Small intestine (tissue), 7 donors: ENCODE results near the gene DRD1. TPM values are rescaled to one million over a fixed set of nuclear protein-coding genes. Genes with fewer than 3 reads are reported as not detected.
"Not testable (repeated sequence)": the region's sequence is repeated elsewhere in the genome, so short reads cannot be mapped to it uniquely, and the experiment has no call there.

Source experiments
- DNase-seq, 2 donors: peaks; one replicate each; pipeline versions ENCODE4 v3.0.0 to v3.0.0-alpha.2; 2013
- FAIRE-seq: peaks from 2 replicates; lab custom pipeline; 2012; peaks lifted over from hg19 to GRCh38; lab: Jason Lieb, UNC
- H3K27ac ChIP-seq, 3 donors: one replicate each; pipeline ENCODE4 v1.5.1; 2013; ENCODE audit warnings: low read length in 2 of 3, mild to moderate bottlenecking in 2 of 3, control low read depth in 1 of 3, inconsistent platforms in 1 of 3, low read depth in 1 of 3, moderate library complexity in 1 of 3
- H3K27me3 ChIP-seq, 3 donors: one replicate each; pipeline ENCODE4 v1.6.1; 2013; ENCODE audit warnings: low read length in 3 of 3, inconsistent platforms in 1 of 3; ENCODE audit not compliant: control insufficient read depth in 3 of 3, insufficient read depth in 3 of 3
- H3K36me3 ChIP-seq, 3 donors: one replicate each; pipeline ENCODE4 v1.6.1; 2013; ENCODE audit warnings: low read length in 3 of 3, inconsistent platforms in 1 of 3, low read depth in 1 of 3, mild to moderate bottlenecking in 1 of 3, moderate library complexity in 1 of 3; ENCODE audit not compliant: control insufficient read depth in 3 of 3, insufficient read depth in 2 of 3
- H3K4me1 ChIP-seq, 3 donors: one replicate each; pipeline ENCODE4 v1.6.1; 2013; ENCODE audit warnings: low read length in 2 of 3, inconsistent platforms in 1 of 3, low read depth in 1 of 3, mild to moderate bottlenecking in 1 of 3, moderate library complexity in 1 of 3; ENCODE audit not compliant: control insufficient read depth in 3 of 3, insufficient read depth in 2 of 3
- H3K4me3 ChIP-seq, 3 donors: one replicate each; pipeline ENCODE4 v1.5.1; 2013; ENCODE audit warnings: low read length in 3 of 3, control low read depth in 1 of 3, inconsistent platforms in 1 of 3, low read depth in 1 of 3, mild to moderate bottlenecking in 1 of 3, moderate library complexity in 1 of 3
- H3K9me3 ChIP-seq, 2 donors: one replicate each; pipeline ENCODE4 v1.6.1; 2013; ENCODE audit warnings: low read depth in 1 of 2, low read length in 1 of 2; ENCODE audit not compliant: control insufficient read depth in 2 of 2, insufficient read depth in 1 of 2
- WGBS, 3 donors: extraction: QIAGEN DNeasy Blood & Tissue Kit; methylation state at CpG; one replicate each; pipeline ENCODE4 v1.1.7; 2013; 5-methylcytosine and 5-hydroxymethylcytosine counted together
- polyA plus RNA-seq, 4 donors: library from polyadenylated mRNA; stranded (reverse) in 3 of 4; unstranded in 1 of 4; fragments of 200-250 nt in 3 of 4; fragments of 120-200 nt in 1 of 4; gene quantifications; one replicate each; pipeline versions ENCODE4 v1.2.1 to v1.2.3, GENCODE V29; 2013
- donor health status: healthy with polysubstance abuse.
- donor health status: control.
- donor health status: control.
- donor health status: Bipolar disorder and iron deficiency.
- donor health status: healthy.

Gene DRD1
- polyA plus RNA-seq, 4 donors = 0.07 to 0.22 TPM; not detected in 2

DNA sequence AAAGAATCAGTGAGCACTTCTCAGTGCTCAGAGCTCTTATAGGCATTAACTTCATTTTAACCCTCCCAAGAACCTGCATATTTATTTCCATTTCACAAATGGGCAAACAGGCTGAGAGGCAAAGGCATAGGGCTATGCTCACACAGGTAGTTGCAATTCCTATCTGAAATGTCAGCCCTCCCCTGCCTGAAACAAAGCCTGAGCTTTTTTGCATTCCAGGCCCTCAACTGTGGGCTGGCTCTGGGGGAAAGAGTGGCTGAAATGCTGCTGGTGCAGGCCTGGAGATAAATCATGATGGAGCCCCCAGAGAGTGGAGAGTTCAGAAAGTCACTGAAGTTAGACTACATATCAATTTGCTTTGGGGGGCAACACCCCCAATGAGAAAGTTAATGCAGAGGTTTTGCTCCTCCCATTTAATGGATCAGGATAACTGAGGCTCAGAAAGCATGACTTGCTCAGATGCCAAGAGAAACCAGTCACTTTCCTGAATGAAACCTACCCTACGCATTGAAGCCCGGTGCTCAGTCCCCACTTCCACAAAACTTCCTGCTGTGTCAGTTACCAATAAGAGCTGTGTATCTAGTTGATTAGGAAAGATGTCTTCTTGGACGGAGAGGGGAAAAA lies 5.6 kb downstream of the DRD1 start:
- Histone ChIP-seq H3K27ac (no peak overlapping the region), H3K4me3 (no peak overlapping the region), H3K27me3 (peaks cover 0 to 16% (median 12%) of the 10 kb centered on the region in 3 donors), H3K36me3 (no peaks in the 10 kb centered on the region), H3K4me1 (no peaks in the 10 kb centered on the region), H3K9me3 (no peaks in the 10 kb centered on the region)
- FAIRE-seq (no peak), DNase-seq (no peak)
- WGBS, 3 donors = 77 to 85% (median 84%) methylated on average over 3 of the region's 3 CpGs

DNA sequence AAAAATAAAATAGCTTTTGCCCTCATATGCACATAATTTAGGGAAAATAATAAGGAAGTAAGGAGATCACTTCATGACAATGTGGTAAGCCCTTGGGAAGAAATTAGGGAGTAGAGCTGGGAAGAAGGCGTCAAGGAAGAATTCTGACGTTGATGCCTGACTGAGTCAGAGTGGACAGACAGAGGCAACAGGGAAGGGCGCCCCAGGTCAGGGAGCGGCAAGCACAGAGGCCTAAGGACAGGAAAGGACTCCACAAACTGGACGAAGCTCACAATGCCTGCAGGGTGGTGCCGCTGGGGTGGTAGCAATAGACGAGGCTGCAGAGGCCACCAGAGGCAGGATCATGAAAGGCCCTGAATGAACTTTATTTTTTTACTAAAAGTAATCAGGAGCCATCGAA lies 7.6 kb downstream of the DRD1 start:
- no peaks in the 10 kb centered on the region for H3K36me3 ChIP-seq
- no peak overlapping the region for H3K4me3 ChIP-seq
- H3K4me1 ChIP-seq = no peaks in the 10 kb centered on the region
- WGBS, 3 donors = 68 to 80% (median 72%) methylated on average over 8 of the region's 8 CpGs
- no peak overlapping the region for H3K27ac ChIP-seq
- FAIRE-seq (no peak), DNase-seq (no peak)
- H3K27me3 ChIP-seq = peaks cover 0 to 2% (median 0%) of the 10 kb centered on the region in 3 donors
- H3K9me3 ChIP-seq = no peaks in the 10 kb centered on the region

DNA sequence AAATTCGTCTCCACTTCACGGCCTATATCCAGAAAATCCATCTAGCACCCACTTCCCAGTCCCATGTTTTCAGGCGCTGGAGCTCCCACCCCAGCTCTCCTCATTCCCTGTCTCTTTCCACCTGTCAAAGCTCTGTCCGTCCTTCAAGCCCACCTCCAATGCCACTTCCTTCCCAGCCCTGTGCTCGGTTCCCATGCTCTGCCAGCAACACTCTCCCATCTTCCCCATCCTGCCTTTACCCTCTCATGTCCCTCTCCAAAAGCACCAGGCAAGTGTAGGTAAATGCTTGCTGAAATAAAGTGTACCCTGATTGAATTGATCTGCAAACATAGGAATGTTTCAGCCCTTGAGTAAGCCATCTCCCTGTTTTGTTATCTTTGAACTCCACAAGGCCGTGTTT lies 9.2 kb downstream of the DRD1 start:
- FAIRE-seq (no peak), DNase-seq (no peak)
- Histone ChIP-seq H3K4me1 (no peaks in the 10 kb centered on the region), H3K27ac (no peak overlapping the region), H3K4me3 (no peak overlapping the region), H3K27me3 (peaks cover 0 to 2% (median 0%) of the 10 kb centered on the region in 3 donors), H3K9me3 (no peaks in the 10 kb centered on the region), H3K36me3 (no peaks in the 10 kb centered on the region)
- WGBS, 3 donors = 60 to 74% (median 65%) methylated on average over 6 of the region's 6 CpGs

DNA sequence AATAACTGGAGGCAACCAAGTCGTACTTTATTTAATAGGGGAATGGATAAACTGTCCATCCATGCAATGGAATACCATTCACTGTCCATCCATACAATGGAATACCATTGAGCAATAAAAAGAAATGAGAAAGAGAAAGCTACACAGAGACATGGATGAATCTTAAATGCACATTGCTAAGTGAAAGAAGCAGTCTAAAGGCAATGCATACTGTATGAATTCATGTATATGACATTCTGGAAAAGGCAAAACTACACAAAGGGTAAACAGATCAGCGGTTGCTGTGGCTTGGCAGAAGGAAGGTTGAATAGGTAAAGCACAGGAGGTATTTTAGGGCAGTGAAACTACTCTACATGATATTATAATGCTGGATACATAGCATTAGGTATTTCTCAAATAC lies 16.2 kb downstream of the DRD1 start:
- Histone ChIP-seq H3K27me3 (no peaks in the 10 kb centered on the region), H3K27ac (no peak overlapping the region), H3K9me3 (peaks cover 0 to 4% of the 10 kb centered on the region in 2 donors), H3K36me3 (no peaks in the 10 kb centered on the region), H3K4me3 (no peak overlapping the region), H3K4me1 (no peaks in the 10 kb centered on the region)
- 63 to 81% (median 68%) methylated on average over 2 of the region's 2 CpGs for WGBS, 3 donors
- FAIRE-seq (no peak), DNase-seq (no peak)

DNA sequence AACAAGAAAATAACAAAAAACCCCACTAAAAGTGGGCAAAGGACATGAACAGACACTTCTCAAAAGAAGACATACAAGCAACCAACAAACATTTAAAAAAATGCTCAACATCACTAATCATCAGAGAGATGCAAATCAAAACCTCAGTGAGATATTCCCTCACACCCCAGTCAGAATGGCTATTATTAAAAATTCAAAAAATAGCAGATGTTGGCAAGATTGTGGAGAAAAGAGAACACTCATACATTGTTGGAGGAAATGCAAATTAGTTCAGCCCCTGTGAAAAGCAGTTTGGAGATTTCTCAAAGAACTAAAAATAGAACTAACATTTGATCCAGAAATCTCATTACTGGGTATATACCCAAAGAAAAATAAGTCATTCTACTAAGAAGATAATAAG lies 19.4 kb downstream of the DRD1 start:
- DNase-seq, H3K9me3 ChIP-seq, FAIRE-seq, H3K27me3 ChIP-seq, H3K4me3 ChIP-seq, H3K27ac ChIP-seq, H3K4me1 ChIP-seq, H3K36me3 ChIP-seq: not testable (repeated sequence)

DNA sequence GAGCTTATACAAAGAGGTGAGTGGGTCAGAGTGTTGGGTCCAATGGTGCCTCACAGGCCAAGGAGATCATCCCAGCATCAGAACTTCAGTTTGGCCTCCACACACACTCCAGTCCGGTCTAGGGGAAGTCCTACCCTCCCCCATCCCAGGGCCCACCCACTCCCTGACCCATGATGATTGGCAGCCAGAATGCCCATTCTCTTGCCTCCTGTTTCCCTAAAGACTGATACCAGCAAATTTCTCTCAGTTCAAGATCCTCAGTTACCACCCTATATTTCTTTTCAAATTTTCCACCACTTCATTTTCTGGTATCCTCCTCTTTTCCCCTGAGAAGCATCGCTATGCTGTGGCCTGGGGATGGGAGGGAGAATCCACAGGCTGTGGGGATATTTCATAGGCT lies 21.9 kb downstream of the DRD1 start:
- 72 to 80% (median 78%) methylated on average over 2 of the region's 2 CpGs for WGBS, 3 donors
- H3K9me3 ChIP-seq = no peaks in the 10 kb centered on the region
- FAIRE-seq = no peak
- H3K4me3 ChIP-seq = no peak overlapping the region
- H3K36me3 ChIP-seq = no peaks in the 10 kb centered on the region
- no peak overlapping the region for H3K27ac ChIP-seq
- H3K4me1 ChIP-seq = no peaks in the 10 kb centered on the region
- DNase-seq = no peak
- H3K27me3 ChIP-seq = no peaks in the 10 kb centered on the region

DNA sequence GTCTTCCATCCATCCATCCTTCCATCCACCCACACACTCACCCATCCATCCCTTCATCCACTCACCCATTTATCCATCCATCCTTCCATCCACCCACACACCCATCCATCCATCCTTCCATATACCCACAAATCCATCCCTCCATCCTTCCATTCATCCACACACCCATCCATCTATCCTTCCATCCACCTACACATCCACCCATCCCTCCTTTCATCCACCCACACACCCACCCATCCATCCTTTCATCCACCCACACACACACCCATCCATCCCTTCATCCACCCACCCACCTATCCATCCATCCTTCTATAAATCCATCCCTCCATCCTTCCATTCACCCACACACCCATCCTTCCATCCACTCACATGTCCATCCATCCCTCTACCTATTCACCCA lies 23.6 kb downstream of the DRD1 start:
- H3K4me3 ChIP-seq = no peak overlapping the region
- no peaks in the 10 kb centered on the region for H3K4me1 ChIP-seq
- DNase-seq (no peak), FAIRE-seq (no peak)
- no peaks in the 10 kb centered on the region for H3K9me3 ChIP-seq
- H3K27ac ChIP-seq = no peak overlapping the region
- no peaks in the 10 kb centered on the region for H3K27me3 ChIP-seq
- H3K36me3 ChIP-seq = no peaks in the 10 kb centered on the region

DNA sequence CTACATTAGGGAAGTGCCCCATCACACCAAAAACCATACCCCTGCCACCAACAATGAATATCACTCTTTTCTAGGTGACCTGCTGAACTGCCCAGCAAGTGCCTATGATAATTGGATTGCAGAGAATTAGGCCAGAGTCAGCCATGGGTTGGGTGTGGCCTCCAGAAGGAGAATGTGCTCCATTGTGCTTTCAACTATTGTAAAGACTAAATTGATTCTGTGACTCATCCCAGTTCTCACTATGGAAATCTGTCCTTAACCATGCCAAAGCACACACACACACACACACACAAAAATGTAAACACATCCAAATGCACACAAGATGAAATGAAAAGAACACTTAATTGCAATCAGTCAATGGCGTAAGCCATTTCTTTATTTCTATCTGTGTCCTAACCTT lies 25.7 kb downstream of the DRD1 start:
- FAIRE-seq (no peak), DNase-seq (no peak)
- Histone ChIP-seq H3K9me3 (no peaks in the 10 kb centered on the region), H3K27me3 (no peaks in the 10 kb centered on the region), H3K4me3 (no peak overlapping the region), H3K36me3 (no peaks in the 10 kb centered on the region), H3K4me1 (no peaks in the 10 kb centered on the region), H3K27ac (no peak overlapping the region)
- 89 to 94% (median 91%) methylated on average over 1 of the region's 1 CpG for WGBS, 3 donors

DNA sequence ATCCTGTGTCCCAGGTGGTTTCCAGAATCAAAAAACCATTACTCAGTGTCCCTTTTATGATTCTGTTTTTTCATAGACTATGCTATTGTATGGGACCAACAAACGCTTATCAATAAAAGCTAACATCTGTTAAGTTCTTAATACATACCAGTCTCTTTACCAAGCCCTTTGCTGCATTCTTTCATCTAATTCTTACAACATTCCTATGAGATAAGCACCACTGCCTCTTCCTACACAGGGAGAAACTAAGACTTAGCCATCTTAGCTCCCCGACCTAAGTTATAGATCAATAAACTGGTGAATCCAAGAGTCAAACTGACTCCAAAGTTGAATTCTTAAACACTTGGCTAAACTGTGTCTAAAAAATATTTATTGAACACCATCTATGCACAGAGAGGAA lies 26.6 kb downstream of the DRD1 start:
- FAIRE-seq (no peak), DNase-seq (no peak)
- Histone ChIP-seq H3K36me3 (no peaks in the 10 kb centered on the region), H3K27me3 (no peaks in the 10 kb centered on the region), H3K4me3 (no peak overlapping the region), H3K4me1 (no peaks in the 10 kb centered on the region), H3K9me3 (no peaks in the 10 kb centered on the region), H3K27ac (no peak overlapping the region)
- 43 to 69% (median 55%) methylated on average over 2 of the region's 2 CpGs for WGBS, 3 donors
